WTC11 (cell line): ENCODE results near the gene BTBD19.

Experiments
- ESRRA ChIP-seq: sonication (generic); formaldehyde crosslinking; IDR thresholded peaks from 2 replicates; pipeline ENCODE4 v1.8.1; 2022; ENCODE audit warnings: mild to moderate bottlenecking, missing genetic modification reagents, borderline replicate concordance
- FOXK1 ChIP-seq: sonication (generic); formaldehyde crosslinking; IDR thresholded peaks from 2 replicates; pipeline ENCODE4 v1.8.0; 2022; ENCODE audit warnings: mild to moderate bottlenecking, moderate library complexity, missing genetic modification reagents
- JUN ChIP-seq: sonication (generic); formaldehyde crosslinking; IDR thresholded peaks from 2 replicates; pipeline ENCODE4 v1.8.0; 2023; ENCODE audit warnings: mild to moderate bottlenecking, missing genetic modification reagents
- NFE2L1 ChIP-seq: sonication (generic); formaldehyde crosslinking; IDR thresholded peaks from 2 replicates; pipeline ENCODE4 v1.8.1; 2023; ENCODE audit warnings: missing genetic modification reagents
- ZNF138 ChIP-seq: sonication (generic); formaldehyde crosslinking; conservative IDR thresholded peaks from 2 replicates; pipeline ENCODE4 v1.8.1; 2022; ENCODE audit warnings: mild to moderate bottlenecking, moderate library complexity, missing genetic modification reagents
- TF ChIP-seq, protein P1 (sequence below): fragments of 200-600 bp; IDR thresholded peaks from 2 replicates; pipeline ENCODE4 v1.8.0; 2022; ENCODE audit warnings: antibody characterized with exemption
- TF ChIP-seq, protein P2 (sequence below): sonication (generic); formaldehyde crosslinking; IDR thresholded peaks from 2 replicates; pipeline ENCODE4 v1.8.0; 2023; ENCODE audit warnings: missing genetic modification reagents
- TF ChIP-seq, protein P3 (sequence below): sonication (generic); formaldehyde crosslinking; IDR thresholded peaks from 2 replicates; pipeline ENCODE4 v1.8.1; 2023; ENCODE audit warnings: mild to moderate bottlenecking, missing genetic modification reagents, moderate library complexity
- TF ChIP-seq, protein P4 (sequence below): sonication (generic); formaldehyde crosslinking; conservative IDR thresholded peaks from 2 replicates; pipeline ENCODE4 v1.8.1; 2023; ENCODE audit warnings: mild to moderate bottlenecking, low read depth, missing genetic modification reagents, moderate library complexity
- TF ChIP-seq, protein P5 (sequence below): sonication (generic); formaldehyde crosslinking; IDR thresholded peaks from 2 replicates; pipeline ENCODE4 v1.8.0; 2022; ENCODE audit warnings: mild to moderate bottlenecking, missing genetic modification reagents
- TF ChIP-seq, protein P6 (sequence below): sonication (generic); formaldehyde crosslinking; IDR thresholded peaks from 2 replicates; pipeline ENCODE4 v1.8.0; 2023; ENCODE audit warnings: missing genetic modification reagents, mild to moderate bottlenecking, borderline replicate concordance
- TF ChIP-seq, protein P7 (sequence below): sonication (generic); formaldehyde crosslinking; IDR thresholded peaks from 2 replicates; pipeline ENCODE4 v1.8.1; 2022; ENCODE audit warnings: low read depth, missing genetic modification reagents, borderline replicate concordance

GRCh38 chr1:44849575-44850132, 41.3 kb downstream of the BTBD19 start:
- TF ChIP-seq, protein P1, sequence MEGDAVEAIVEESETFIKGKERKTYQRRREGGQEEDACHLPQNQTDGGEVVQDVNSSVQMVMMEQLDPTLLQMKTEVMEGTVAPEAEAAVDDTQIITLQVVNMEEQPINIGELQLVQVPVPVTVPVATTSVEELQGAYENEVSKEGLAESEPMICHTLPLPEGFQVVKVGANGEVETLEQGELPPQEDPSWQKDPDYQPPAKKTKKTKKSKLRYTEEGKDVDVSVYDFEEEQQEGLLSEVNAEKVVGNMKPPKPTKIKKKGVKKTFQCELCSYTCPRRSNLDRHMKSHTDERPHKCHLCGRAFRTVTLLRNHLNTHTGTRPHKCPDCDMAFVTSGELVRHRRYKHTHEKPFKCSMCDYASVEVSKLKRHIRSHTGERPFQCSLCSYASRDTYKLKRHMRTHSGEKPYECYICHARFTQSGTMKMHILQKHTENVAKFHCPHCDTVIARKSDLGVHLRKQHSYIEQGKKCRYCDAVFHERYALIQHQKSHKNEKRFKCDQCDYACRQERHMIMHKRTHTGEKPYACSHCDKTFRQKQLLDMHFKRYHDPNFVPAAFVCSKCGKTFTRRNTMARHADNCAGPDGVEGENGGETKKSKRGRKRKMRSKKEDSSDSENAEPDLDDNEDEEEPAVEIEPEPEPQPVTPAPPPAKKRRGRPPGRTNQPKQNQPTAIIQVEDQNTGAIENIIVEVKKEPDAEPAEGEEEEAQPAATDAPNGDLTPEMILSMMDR = no peak
- TF ChIP-seq ESRRA (CRISPR knock-in tag) (no peak), JUN (CRISPR knock-in tag) (no peak), FOXK1 (no peak), ZNF138 (CRISPR knock-in tag) (no peak), NFE2L1 (CRISPR knock-in tag) (no peak)
- TF ChIP-seq, protein P2, sequence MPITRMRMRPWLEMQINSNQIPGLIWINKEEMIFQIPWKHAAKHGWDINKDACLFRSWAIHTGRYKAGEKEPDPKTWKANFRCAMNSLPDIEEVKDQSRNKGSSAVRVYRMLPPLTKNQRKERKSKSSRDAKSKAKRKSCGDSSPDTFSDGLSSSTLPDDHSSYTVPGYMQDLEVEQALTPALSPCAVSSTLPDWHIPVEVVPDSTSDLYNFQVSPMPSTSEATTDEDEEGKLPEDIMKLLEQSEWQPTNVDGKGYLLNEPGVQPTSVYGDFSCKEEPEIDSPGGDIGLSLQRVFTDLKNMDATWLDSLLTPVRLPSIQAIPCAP (CRISPR knock-in tag) = no peak
- TF ChIP-seq, protein P3, sequence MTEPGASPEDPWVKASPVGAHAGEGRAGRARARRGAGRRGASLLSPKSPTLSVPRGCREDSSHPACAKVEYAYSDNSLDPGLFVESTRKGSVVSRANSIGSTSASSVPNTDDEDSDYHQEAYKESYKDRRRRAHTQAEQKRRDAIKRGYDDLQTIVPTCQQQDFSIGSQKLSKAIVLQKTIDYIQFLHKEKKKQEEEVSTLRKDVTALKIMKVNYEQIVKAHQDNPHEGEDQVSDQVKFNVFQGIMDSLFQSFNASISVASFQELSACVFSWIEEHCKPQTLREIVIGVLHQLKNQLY (CRISPR knock-in tag) = no peak
- TF ChIP-seq, protein P4, sequence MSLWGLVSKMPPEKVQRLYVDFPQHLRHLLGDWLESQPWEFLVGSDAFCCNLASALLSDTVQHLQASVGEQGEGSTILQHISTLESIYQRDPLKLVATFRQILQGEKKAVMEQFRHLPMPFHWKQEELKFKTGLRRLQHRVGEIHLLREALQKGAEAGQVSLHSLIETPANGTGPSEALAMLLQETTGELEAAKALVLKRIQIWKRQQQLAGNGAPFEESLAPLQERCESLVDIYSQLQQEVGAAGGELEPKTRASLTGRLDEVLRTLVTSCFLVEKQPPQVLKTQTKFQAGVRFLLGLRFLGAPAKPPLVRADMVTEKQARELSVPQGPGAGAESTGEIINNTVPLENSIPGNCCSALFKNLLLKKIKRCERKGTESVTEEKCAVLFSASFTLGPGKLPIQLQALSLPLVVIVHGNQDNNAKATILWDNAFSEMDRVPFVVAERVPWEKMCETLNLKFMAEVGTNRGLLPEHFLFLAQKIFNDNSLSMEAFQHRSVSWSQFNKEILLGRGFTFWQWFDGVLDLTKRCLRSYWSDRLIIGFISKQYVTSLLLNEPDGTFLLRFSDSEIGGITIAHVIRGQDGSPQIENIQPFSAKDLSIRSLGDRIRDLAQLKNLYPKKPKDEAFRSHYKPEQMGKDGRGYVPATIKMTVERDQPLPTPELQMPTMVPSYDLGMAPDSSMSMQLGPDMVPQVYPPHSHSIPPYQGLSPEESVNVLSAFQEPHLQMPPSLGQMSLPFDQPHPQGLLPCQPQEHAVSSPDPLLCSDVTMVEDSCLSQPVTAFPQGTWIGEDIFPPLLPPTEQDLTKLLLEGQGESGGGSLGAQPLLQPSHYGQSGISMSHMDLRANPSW (CRISPR knock-in tag) = no peak
- TF ChIP-seq, protein P5, sequence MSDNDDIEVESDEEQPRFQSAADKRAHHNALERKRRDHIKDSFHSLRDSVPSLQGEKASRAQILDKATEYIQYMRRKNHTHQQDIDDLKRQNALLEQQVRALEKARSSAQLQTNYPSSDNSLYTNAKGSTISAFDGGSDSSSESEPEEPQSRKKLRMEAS = no peak
- TF ChIP-seq, protein P6, sequence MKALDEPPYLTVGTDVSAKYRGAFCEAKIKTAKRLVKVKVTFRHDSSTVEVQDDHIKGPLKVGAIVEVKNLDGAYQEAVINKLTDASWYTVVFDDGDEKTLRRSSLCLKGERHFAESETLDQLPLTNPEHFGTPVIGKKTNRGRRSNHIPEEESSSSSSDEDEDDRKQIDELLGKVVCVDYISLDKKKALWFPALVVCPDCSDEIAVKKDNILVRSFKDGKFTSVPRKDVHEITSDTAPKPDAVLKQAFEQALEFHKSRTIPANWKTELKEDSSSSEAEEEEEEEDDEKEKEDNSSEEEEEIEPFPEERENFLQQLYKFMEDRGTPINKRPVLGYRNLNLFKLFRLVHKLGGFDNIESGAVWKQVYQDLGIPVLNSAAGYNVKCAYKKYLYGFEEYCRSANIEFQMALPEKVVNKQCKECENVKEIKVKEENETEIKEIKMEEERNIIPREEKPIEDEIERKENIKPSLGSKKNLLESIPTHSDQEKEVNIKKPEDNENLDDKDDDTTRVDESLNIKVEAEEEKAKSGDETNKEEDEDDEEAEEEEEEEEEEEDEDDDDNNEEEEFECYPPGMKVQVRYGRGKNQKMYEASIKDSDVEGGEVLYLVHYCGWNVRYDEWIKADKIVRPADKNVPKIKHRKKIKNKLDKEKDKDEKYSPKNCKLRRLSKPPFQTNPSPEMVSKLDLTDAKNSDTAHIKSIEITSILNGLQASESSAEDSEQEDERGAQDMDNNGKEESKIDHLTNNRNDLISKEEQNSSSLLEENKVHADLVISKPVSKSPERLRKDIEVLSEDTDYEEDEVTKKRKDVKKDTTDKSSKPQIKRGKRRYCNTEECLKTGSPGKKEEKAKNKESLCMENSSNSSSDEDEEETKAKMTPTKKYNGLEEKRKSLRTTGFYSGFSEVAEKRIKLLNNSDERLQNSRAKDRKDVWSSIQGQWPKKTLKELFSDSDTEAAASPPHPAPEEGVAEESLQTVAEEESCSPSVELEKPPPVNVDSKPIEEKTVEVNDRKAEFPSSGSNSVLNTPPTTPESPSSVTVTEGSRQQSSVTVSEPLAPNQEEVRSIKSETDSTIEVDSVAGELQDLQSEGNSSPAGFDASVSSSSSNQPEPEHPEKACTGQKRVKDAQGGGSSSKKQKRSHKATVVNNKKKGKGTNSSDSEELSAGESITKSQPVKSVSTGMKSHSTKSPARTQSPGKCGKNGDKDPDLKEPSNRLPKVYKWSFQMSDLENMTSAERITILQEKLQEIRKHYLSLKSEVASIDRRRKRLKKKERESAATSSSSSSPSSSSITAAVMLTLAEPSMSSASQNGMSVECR = no peak
- TF ChIP-seq, protein P7, sequence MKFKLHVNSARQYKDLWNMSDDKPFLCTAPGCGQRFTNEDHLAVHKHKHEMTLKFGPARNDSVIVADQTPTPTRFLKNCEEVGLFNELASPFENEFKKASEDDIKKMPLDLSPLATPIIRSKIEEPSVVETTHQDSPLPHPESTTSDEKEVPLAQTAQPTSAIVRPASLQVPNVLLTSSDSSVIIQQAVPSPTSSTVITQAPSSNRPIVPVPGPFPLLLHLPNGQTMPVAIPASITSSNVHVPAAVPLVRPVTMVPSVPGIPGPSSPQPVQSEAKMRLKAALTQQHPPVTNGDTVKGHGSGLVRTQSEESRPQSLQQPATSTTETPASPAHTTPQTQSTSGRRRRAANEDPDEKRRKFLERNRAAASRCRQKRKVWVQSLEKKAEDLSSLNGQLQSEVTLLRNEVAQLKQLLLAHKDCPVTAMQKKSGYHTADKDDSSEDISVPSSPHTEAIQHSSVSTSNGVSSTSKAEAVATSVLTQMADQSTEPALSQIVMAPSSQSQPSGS = no peak
